Astrocyte (in vitro differentiated cells and primary cell): ENCODE data around the gene CARD11. TPM values are rescaled to one million over a fixed set of nuclear protein-coding genes. Genes with fewer than 3 reads are reported as not detected.

Experiments used
- DNase-seq: peaks from one replicate; pipeline ENCODE4 v3.0.0-alpha.2; 2010; ENCODE audit warnings: low read depth
- FAIRE-seq: peaks from 2 replicates; lab custom pipeline; 2011; peaks lifted over from hg19 to GRCh38; lab: Jason Lieb, UNC
- H2AFZ ChIP-seq: 2 replicates; pipeline ENCODE4 v1.6.0; 2012; ENCODE audit warnings: low read depth, low read length, inconsistent platforms
- H3K27ac ChIP-seq: 2 replicates; pipeline ENCODE4 v1.5.1; 2011; ENCODE audit warnings: low read depth, low read length, inconsistent platforms
- H3K27me3 ChIP-seq: 2 replicates; pipeline ENCODE4 v1.6.0; 2011; ENCODE audit warnings: low read length, inconsistent platforms; ENCODE audit not compliant: insufficient read depth
- H3K36me3 ChIP-seq: 2 replicates; pipeline ENCODE4 v1.5.1; 2011; ENCODE audit warnings: low read length, inconsistent platforms; ENCODE audit not compliant: insufficient read depth
- H3K4me1 ChIP-seq: 2 replicates; pipeline ENCODE4 v1.5.1; 2011; ENCODE audit warnings: low read length, inconsistent platforms; ENCODE audit not compliant: insufficient read depth
- H3K4me2 ChIP-seq: 2 replicates; pipeline ENCODE4 v1.6.0; 2012; ENCODE audit warnings: low read length, inconsistent platforms
- H3K4me3 ChIP-seq: 2 replicates; pipeline ENCODE4 v1.5.1; 2011; ENCODE audit warnings: low read depth, mild to moderate bottlenecking, low read length, inconsistent platforms; ENCODE audit not compliant: insufficient read depth
- H3K79me2 ChIP-seq: 2 replicates; pipeline ENCODE4 v1.6.0; 2012; ENCODE audit warnings: mild to moderate bottlenecking, low read length, inconsistent platforms; ENCODE audit not compliant: insufficient read depth
- H3K9ac ChIP-seq: 2 replicates; pipeline ENCODE4 v1.6.0; 2012; ENCODE audit warnings: mild to moderate bottlenecking, low read length, inconsistent platforms
- H3K9me3 ChIP-seq: 2 replicates; pipeline ENCODE4 v1.5.1; 2012; ENCODE audit warnings: low read depth, mild to moderate bottlenecking, low read length, inconsistent platforms; ENCODE audit not compliant: insufficient read depth
- H4K20me1 ChIP-seq: 2 replicates; pipeline ENCODE4 v1.6.0; 2012; ENCODE audit warnings: low read length, inconsistent platforms; ENCODE audit not compliant: insufficient read depth
- H3K27ac Mint-ChIP-seq: one replicate; pipeline ENCODE4 v1.8.0; 2021; ENCODE audit warnings: mild to moderate bottlenecking, mixed read lengths; ENCODE audit not compliant: unreplicated experiment
- H3K27me3 Mint-ChIP-seq: one replicate; pipeline ENCODE4 v1.8.0; 2021; ENCODE audit warnings: low read depth, mixed read lengths; ENCODE audit not compliant: unreplicated experiment
- H3K36me3 Mint-ChIP-seq: one replicate; pipeline ENCODE4 v1.8.0; 2021; ENCODE audit warnings: low read depth, mixed read lengths; ENCODE audit not compliant: unreplicated experiment
- H3K4me1 Mint-ChIP-seq: one replicate; pipeline ENCODE4 v1.8.0; 2021; ENCODE audit warnings: low read depth, mixed read lengths; ENCODE audit not compliant: unreplicated experiment
- H3K4me3 Mint-ChIP-seq: one replicate; pipeline ENCODE4 v1.8.0; 2021; ENCODE audit warnings: mild to moderate bottlenecking, moderate library complexity, mixed read lengths; ENCODE audit not compliant: unreplicated experiment
- H3K9me3 Mint-ChIP-seq: one replicate; pipeline ENCODE4 v1.8.0; 2021; ENCODE audit warnings: mild to moderate bottlenecking, mixed read lengths; ENCODE audit not compliant: unreplicated experiment
- EZH2 ChIP-seq: IDR thresholded peaks from 2 replicates; pipeline ENCODE4 v1.6.1; 2012; ENCODE audit warnings: mild to moderate bottlenecking, low read length, inconsistent platforms; ENCODE audit not compliant: insufficient read depth
- total RNA-seq: library from RNA; stranded (reverse); gene quantifications from 2 replicates; pipeline ENCODE4 v1.2.1, GENCODE V29; 2021
- TF ChIP-seq, protein P1 (sequence below): IDR thresholded peaks from 2 replicates; pipeline ENCODE4 v1.5.1; 2011; ENCODE audit warnings: low read depth, mild to moderate bottlenecking, inconsistent platforms, low read length, moderate library complexity; ENCODE audit not compliant: insufficient read depth

CARD11 gene
- total RNA-seq, 1 donor from 2014 or later, result 9.5 TPM

DNA sequence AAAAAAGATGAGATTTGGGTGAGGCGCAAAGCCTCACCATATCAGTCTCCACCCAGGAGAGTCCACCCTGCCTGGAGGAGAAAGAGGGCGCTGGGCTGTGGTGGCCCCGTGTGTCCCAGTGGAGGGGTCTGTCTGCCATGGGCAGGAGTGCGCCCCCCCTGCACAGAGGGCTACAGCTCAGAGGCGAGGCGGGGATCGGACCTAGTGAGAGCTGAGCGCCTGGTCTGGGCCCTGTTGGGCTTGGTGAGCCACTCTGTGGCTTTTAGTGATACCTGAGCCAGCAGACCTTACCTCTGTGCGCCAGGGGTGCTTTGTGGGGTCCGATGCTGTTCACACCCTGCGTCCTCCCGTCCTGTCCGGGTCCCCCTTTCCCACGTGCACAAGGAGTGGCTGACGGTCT is 173.7 kb downstream of the CARD11 start:
- peaks cover 12% of the 10 kb centered on the region for H3K4me1 ChIP-seq
- Mint-ChIP-seq H3K4me3 (no peak overlapping the region), H3K9me3 (no peaks in the 10 kb centered on the region), H3K4me1 (peaks cover 7% of the 10 kb centered on the region), H3K27ac (no peak overlapping the region), H3K27me3 (peaks cover 7% of the 10 kb centered on the region), H3K36me3 (no peaks in the 10 kb centered on the region)
- no peaks in the 10 kb centered on the region for H3K9me3 ChIP-seq
- H3K9ac ChIP-seq, result no peak overlapping the region
- H3K36me3 ChIP-seq, result no peaks in the 10 kb centered on the region
- H3K27ac ChIP-seq, result no peak overlapping the region
- H3K4me2 ChIP-seq, result no peak overlapping the region
- no peak overlapping the region for H3K4me3 ChIP-seq
- no peaks in the 10 kb centered on the region for H3K79me2 ChIP-seq
- no peaks in the 10 kb centered on the region for H4K20me1 ChIP-seq
- no peak for TF ChIP-seq EZH2
- TF ChIP-seq, protein P1, sequence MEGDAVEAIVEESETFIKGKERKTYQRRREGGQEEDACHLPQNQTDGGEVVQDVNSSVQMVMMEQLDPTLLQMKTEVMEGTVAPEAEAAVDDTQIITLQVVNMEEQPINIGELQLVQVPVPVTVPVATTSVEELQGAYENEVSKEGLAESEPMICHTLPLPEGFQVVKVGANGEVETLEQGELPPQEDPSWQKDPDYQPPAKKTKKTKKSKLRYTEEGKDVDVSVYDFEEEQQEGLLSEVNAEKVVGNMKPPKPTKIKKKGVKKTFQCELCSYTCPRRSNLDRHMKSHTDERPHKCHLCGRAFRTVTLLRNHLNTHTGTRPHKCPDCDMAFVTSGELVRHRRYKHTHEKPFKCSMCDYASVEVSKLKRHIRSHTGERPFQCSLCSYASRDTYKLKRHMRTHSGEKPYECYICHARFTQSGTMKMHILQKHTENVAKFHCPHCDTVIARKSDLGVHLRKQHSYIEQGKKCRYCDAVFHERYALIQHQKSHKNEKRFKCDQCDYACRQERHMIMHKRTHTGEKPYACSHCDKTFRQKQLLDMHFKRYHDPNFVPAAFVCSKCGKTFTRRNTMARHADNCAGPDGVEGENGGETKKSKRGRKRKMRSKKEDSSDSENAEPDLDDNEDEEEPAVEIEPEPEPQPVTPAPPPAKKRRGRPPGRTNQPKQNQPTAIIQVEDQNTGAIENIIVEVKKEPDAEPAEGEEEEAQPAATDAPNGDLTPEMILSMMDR, result no peak
- no peaks in the 10 kb centered on the region for H3K27me3 ChIP-seq
- FAIRE-seq (no peak), DNase-seq (no peak)
- peak overlapping the region; percentile 6 for H2AFZ ChIP-seq

DNA sequence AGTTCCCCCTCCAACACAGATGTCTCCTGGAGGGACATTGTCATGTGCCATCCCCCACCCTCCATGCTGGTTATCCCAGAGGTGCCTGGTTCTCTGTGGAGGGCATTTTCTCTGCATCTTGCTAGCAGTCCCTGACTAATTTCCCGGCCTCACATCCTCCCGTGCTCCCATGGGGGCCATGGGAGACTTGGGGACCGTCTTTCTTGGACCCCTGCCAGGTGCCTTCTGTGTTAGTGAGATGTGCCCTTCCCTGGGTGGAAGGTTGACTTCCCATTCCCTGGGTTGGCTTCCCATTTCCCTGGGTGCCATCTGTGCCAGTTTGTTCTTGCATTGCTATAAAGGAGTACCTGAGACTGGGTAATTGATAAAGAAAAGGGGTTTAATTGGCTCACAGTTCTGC is 177.1 kb downstream of the CARD11 start:
- no peak overlapping the region for H3K4me2 ChIP-seq
- H3K4me3 Mint-ChIP-seq, result no peak overlapping the region
- no peaks in the 10 kb centered on the region for H4K20me1 ChIP-seq
- H3K4me1 Mint-ChIP-seq, result peaks cover 17% of the 10 kb centered on the region
- H3K4me3 ChIP-seq, result no peak overlapping the region
- no peaks in the 10 kb centered on the region for H3K36me3 ChIP-seq
- peaks cover 31% of the 10 kb centered on the region for H3K4me1 ChIP-seq
- H3K27me3 ChIP-seq, result no peaks in the 10 kb centered on the region
- no peak overlapping the region for H3K27ac Mint-ChIP-seq
- H3K79me2 ChIP-seq, result no peaks in the 10 kb centered on the region
- H3K9me3 ChIP-seq, result no peaks in the 10 kb centered on the region
- H3K9me3 Mint-ChIP-seq, result no peaks in the 10 kb centered on the region
- H3K9ac ChIP-seq, result no peak overlapping the region
- H3K27me3 Mint-ChIP-seq, result peaks cover 5% of the 10 kb centered on the region
- DNase-seq, result no peak
- H2AFZ ChIP-seq, result no peak overlapping the region
- FAIRE-seq, result no peak
- no peak overlapping the region for H3K27ac ChIP-seq
- no peaks in the 10 kb centered on the region for H3K36me3 Mint-ChIP-seq
- TF ChIP-seq, protein P1, result no peak
- TF ChIP-seq EZH2, result no peak

GRCh38 chr7:2864999-2865670 is 178.5 kb downstream of the CARD11 start:
- Mint-ChIP-seq H3K9me3 (no peaks in the 10 kb centered on the region), H3K4me1 (peaks cover 16% of the 10 kb centered on the region), H3K36me3 (no peaks in the 10 kb centered on the region), H3K4me3 (peak overlapping the region; percentile 46), H3K27me3 (peaks cover 3% of the 10 kb centered on the region), H3K27ac (peak overlapping the region; percentile 93)
- Histone ChIP-seq H3K27ac (no peak overlapping the region), H3K27me3 (no peaks in the 10 kb centered on the region), H3K36me3 (no peaks in the 10 kb centered on the region), H2AFZ (no peak overlapping the region), H4K20me1 (no peaks in the 10 kb centered on the region), H3K4me1 (peaks cover 31% of the 10 kb centered on the region), H3K4me2 (no peak overlapping the region), H3K9ac (no peak overlapping the region), H3K9me3 (no peaks in the 10 kb centered on the region), H3K4me3 (no peak overlapping the region), H3K79me2 (no peaks in the 10 kb centered on the region)
- peak; percentile 36 for DNase-seq
- TF ChIP-seq, protein P1, result peak; percentile 88
- TF ChIP-seq EZH2, result no peak
- FAIRE-seq, result peak; percentile 49
